ENCODE results near the gene COL21A1.

COL21A1 gene

DNA sequence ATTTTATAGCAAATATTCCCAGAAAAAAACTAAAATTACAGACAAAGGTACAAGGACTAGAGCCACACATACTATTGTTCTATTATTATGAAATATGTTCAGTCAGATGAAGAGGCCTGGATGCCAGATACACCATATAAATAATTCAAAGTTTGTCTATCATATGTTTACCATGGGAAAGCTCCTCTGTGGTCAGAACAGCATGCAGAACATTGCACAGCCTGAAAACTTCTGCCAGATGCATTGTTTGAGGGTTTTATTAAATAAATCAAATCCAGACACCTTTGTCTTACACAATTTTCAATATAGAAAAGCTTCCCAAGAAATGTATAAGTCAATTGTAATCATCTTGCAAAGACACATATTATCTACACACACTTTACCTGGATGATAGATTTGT is 35.0 kb upstream of the COL21A1 start:
- DNase-seq (ENCODE audit: extremely low read depth, low read depth), result no peak
- H3K4me3 ChIP-seq (replicated peaks; ENCODE audit: low read depth, low read length), result no peak overlapping the region
- TF ChIP-seq, protein P1, sequence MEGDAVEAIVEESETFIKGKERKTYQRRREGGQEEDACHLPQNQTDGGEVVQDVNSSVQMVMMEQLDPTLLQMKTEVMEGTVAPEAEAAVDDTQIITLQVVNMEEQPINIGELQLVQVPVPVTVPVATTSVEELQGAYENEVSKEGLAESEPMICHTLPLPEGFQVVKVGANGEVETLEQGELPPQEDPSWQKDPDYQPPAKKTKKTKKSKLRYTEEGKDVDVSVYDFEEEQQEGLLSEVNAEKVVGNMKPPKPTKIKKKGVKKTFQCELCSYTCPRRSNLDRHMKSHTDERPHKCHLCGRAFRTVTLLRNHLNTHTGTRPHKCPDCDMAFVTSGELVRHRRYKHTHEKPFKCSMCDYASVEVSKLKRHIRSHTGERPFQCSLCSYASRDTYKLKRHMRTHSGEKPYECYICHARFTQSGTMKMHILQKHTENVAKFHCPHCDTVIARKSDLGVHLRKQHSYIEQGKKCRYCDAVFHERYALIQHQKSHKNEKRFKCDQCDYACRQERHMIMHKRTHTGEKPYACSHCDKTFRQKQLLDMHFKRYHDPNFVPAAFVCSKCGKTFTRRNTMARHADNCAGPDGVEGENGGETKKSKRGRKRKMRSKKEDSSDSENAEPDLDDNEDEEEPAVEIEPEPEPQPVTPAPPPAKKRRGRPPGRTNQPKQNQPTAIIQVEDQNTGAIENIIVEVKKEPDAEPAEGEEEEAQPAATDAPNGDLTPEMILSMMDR (IDR thresholded peaks at IDR 0.05; ENCODE audit: low read depth, low read length, missing control alignments), result no peak

DNA sequence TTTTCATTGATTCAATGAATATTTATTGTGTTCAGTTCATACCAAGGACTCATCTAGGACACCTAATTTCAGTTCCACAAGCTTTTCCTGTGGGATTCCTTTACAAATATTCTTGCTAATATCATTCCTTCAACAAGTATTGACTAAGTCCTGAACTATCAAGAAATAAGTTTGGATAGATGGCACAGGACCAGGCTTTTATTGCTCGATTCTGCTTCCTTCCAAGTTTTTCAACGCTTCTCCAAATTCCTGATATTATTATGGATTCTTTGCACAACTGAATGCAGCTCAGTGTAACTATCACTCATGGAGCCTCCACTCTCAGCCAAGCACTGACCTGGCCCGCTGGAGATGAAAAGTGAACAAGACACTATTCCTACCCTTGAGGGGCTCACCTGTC is 32.7 kb upstream of the COL21A1 start:
- TF ChIP-seq, protein P1 (IDR thresholded peaks at IDR 0.05; ENCODE audit: low read depth, low read length, missing control alignments), result no peak
- no peak for DNase-seq (ENCODE audit: extremely low read depth, low read depth)
- H3K4me3 ChIP-seq (replicated peaks; ENCODE audit: low read depth, low read length), result no peak overlapping the region

DNA sequence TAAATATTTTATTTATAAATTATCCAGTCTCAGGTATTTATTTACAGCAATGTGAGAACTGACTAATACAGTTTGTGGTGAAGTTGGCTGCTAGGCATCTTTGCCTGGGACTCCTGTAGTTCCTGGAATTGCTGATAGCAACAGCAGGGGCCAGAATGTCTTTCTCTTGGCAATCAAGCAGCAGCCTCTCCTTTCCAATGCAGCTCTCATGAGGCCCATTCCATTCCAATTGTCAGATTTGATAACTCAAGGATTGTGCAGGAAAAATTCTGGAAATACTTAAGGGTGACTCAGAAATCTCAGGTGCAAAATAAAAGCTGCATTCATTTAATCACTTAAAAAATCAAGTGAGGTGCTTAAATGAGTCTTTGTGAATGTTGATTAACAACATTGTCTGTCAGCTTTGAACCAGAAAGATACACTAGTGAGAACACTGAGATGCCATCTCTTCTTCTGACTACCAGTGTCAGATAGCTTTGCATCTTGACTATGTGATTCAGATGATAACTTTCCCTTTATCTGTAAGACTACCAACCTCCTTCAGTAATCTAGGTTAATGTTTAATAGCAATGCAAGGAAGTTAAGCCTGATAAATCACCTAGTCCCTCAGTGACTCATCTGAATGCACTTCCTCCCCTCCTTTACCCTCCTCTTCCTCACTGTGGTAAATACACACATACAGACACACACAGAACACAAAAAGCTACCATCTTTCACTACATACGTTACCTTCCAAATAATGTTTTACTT is 32.1 kb upstream of the COL21A1 start:
- no peak for DNase-seq (ENCODE audit: extremely low read depth, low read depth)
- no peak overlapping the region for H3K4me3 ChIP-seq (replicated peaks; ENCODE audit: low read depth, low read length)
- TF ChIP-seq, protein P1 (IDR thresholded peaks at IDR 0.05; ENCODE audit: low read depth, low read length, missing control alignments), result no peak

DNA sequence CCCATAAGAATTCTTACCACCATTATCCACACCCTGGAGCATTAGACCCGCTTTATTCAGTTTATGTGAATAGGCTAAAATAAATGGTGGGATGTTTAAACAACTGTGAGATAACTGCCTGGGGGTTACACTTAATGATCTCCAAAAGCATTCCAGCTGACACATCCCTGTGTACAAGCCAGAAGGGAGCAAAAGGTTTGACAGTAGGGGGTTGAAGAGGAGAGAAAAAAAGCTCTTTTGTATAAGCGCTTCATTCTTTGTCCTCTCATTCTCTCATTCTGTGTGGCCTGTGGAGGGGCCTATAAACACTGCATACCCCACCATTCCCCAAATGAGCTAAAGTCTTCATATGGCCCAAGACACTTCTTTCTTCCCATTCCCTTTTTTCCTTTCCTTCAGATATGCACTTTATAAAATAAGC is 30.8 kb upstream of the COL21A1 start:
- TF ChIP-seq, protein P1 (IDR thresholded peaks at IDR 0.05; ENCODE audit: low read depth, low read length, missing control alignments), result no peak
- DNase-seq (ENCODE audit: extremely low read depth, low read depth), result no peak

DNA sequence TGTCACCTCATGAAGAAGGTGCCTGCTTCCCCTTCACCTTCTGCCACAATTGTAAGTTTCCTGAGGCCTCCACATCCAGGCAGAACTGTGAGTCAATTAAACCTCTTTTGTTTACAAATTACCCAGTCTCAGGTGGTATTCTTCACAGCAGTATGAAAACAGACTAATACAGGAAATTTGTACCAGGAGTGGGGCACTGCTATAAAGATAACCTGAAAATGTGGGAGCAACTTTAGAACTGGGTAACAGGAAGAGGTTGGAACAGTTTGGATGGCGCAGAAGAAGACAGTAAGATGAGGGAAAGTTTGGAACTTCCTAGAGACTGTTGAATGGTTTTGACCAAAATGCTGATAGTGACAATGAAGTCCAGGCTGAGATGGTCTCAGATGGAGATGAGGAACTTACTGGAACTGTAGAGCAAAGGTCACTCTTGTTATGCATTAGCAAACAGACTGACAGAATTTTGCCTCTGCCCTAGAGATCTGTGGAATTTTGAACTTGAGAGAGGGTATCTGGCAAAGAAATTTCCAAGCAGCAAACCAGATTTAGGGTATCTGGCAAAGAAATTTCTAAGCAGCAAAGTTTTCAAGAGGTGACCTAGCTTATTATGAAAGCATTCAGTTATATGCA is 23.5 kb upstream of the COL21A1 start:
- H3K4me3 ChIP-seq (replicated peaks; ENCODE audit: low read depth, low read length), result no peak overlapping the region
- DNase-seq (ENCODE audit: extremely low read depth, low read depth), result no peak
- TF ChIP-seq, protein P1 (IDR thresholded peaks at IDR 0.05; ENCODE audit: low read depth, low read length, missing control alignments), result no peak

More for the DNA sequence above, 30.8 kb upstream of the COL21A1 start:
- no peak overlapping the region for H3K4me3 ChIP-seq (replicated peaks; ENCODE audit: low read depth, low read length)

DNA sequence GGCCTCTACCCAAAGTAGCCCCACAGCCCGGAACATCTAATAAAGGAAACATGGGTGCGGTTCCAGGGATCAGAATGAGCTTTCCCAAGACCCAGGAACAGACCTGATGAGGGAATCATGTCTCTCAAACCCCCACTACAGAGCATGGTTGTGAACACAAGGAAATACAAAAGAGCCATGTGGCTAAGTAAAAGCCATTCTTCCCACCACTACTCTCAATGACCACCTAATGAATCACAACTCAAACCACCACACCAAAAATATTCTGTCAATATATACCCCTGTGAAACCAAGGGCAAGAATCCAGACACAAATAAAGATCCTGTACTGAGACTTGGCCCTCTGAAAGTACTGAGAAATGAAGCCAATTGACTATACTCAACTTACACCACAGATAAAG is 20.9 kb upstream of the COL21A1 start:
- no peak overlapping the region for H3K4me3 ChIP-seq (replicated peaks; ENCODE audit: low read depth, low read length)
- TF ChIP-seq, protein P1 (IDR thresholded peaks at IDR 0.05; ENCODE audit: low read depth, low read length, missing control alignments), result no peak
- DNase-seq (ENCODE audit: extremely low read depth, low read depth), result no peak
